HEK293 (cell line): ENCODE measurements around the gene NFKBIL1.

ENCODE experiments used
- CTCF ChIP-seq: fragments of 450-650 bp; formaldehyde crosslinking; IDR thresholded peaks from 2 replicates; pipeline ENCODE4 v1.5.1; 2016; ENCODE audit warnings: missing biosample characterization, missing genetic modification characterization
- ZNF114 ChIP-seq: fragments of 450-650 bp; formaldehyde crosslinking; IDR thresholded peaks from 2 replicates; pipeline ENCODE4 v1.5.0; 2017; ENCODE audit warnings: missing biosample characterization, missing genetic modification characterization
- ZNF155 ChIP-seq: fragments of 450-650 bp; formaldehyde crosslinking; IDR thresholded peaks from 2 replicates; pipeline ENCODE4 v1.5.1; 2016; ENCODE audit warnings: missing biosample characterization, missing genetic modification characterization
- ZNF530 ChIP-seq: fragments of 450-650 bp; formaldehyde crosslinking; IDR thresholded peaks from 2 replicates; pipeline ENCODE4 v1.5.1; 2016; ENCODE audit warnings: low read depth, missing biosample characterization, missing genetic modification characterization

GRCh38 chr6:31541658-31542521 lies 5.5 kb upstream of the NFKBIL1 start, which contains the start of gene DDX39B:
- no peak for TF ChIP-seq CTCF (tag by site-specific recombination)
- TF ChIP-seq ZNF114: no peak
- TF ChIP-seq ZNF155 (tag by site-specific recombination): no peak
- no peak for TF ChIP-seq ZNF530 (tag by site-specific recombination)
